Adipocyte (in vitro differentiated cells): ENCODE results near the gene SHE.

Source experiments
- DNase-seq: peaks from one replicate; pipeline ENCODE4 v3.0.0-alpha.2; 2015; ENCODE audit warnings: low read depth
- H3K27me3 ChIP-seq: replicated peaks from 2 replicates; pipeline ENCODE4 v1.7.0; 2013; ENCODE audit warnings: mild to moderate bottlenecking, low read length, moderate library complexity; ENCODE audit not compliant: control insufficient read depth, insufficient read depth
- H3K36me3 ChIP-seq: 2 replicates; pipeline ENCODE4 v1.7.0; 2013; ENCODE audit warnings: low read length, mild to moderate bottlenecking, moderate library complexity; ENCODE audit not compliant: control insufficient read depth, insufficient read depth, severe bottlenecking
- H3K4me1 ChIP-seq: 2 replicates; pipeline ENCODE4 v1.7.0; 2013; ENCODE audit warnings: mild to moderate bottlenecking, low read length, moderate library complexity; ENCODE audit not compliant: control insufficient read depth, insufficient read depth
- H3K4me3 ChIP-seq: 2 replicates; pipeline ENCODE4 v1.7.0; 2013; ENCODE audit warnings: mild to moderate bottlenecking, low read length, moderate library complexity
- H3K9ac ChIP-seq: 2 replicates; pipeline ENCODE4 v1.7.0; 2013; ENCODE audit warnings: mild to moderate bottlenecking, low read length, moderate library complexity
- H3K9me3 ChIP-seq: 2 replicates; pipeline ENCODE4 v1.7.0; 2013; ENCODE audit warnings: mild to moderate bottlenecking, low read length, moderate library complexity; ENCODE audit not compliant: control insufficient read depth

The SHE gene

DNA sequence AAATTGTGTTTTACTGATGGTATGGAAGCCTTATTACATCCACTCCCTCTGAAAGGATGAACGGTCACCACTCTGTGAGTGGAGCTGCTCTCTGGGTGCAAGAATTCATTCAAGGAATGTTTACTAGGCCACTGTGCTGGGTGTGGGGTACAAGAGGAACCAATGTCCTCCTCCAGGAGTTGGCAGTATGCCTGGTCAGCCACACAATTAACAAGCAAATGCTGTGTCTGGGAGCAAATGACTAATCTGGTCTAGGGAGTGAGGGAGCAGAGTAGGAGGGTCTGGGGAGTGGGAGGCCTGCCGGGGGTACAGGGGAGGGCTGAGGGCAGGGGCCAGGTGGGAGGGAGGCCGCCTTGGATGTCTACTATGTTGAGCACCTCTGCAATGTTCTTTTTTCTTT, 27.4 kb downstream of the SHE start:
- DNase-seq, result peak; percentile 67
- H3K27me3 ChIP-seq, result no peaks in the 10 kb centered on the region
- no peaks in the 10 kb centered on the region for H3K36me3 ChIP-seq
- H3K9ac ChIP-seq, result no peak overlapping the region
- H3K4me3 ChIP-seq, result no peak overlapping the region
- H3K9me3 ChIP-seq, result no peaks in the 10 kb centered on the region
- peaks cover 6% of the 10 kb centered on the region for H3K4me1 ChIP-seq

DNA sequence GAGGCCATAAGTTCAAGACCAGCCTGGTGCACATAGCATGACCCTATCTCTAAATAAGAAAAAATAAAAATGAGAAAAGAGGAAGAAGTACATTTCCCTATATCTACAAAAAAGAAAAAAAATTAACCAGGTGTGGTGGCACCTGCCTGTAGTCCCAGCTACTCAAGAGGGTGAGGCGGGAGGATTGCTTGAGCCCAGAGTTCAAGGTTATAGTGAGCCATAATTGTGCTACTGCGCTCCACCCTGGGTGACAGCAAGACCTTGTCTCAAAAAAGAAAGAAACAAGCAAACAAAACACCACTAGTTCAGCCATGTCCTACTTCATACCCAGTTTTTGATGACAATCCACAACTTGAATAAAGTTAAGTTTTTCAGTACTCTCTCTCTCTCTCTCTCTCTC, 30.9 kb downstream of the SHE start:
- peaks cover 12% of the 10 kb centered on the region for H3K4me1 ChIP-seq
- H3K9ac ChIP-seq, result no peak overlapping the region

DNA sequence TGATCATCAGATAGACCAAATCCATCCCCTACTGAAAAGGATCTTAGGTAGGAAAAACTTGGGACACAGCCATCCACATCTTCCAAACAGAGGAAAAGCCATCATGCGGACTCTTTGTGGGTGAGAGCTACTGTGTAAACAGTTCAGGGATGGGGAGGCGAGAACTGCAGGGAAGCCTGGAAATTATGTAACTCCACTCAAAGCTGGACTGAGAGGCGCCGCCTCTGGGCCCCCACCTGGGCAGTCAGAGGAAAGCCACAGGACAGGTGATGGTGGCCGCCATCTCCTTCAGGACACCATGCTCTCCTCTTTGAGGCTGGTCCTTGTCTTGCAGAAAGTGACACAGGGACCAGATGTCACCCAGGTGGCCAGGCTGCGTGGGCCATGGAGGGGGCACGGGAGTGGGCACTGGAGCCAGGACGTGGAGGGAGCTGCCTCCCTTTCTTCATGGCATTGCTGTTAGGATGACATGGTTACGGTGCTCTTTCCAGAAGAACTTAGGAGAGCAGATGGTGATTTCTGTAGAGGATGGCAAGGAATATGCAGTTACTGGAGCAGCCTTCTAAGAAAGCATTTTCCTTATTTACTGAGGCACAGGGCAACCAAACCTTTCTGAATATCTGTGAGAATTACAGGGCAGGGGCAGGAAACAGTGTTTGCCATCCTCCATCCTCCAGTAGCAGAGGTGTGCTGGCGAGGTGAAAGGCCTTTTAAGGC, 32.2 kb downstream of the SHE start:
- Histone ChIP-seq H3K9me3 (no peaks in the 10 kb centered on the region), H3K4me3 (no peak overlapping the region), H3K27me3 (no peaks in the 10 kb centered on the region), H3K36me3 (peaks cover 9% of the 10 kb centered on the region), H3K9ac (no peak overlapping the region), H3K4me1 (peaks cover 16% of the 10 kb centered on the region)
- DNase-seq, result no peak

More for the DNA sequence above, 30.9 kb downstream of the SHE start:
- no peak overlapping the region for H3K4me3 ChIP-seq
- no peaks in the 10 kb centered on the region for H3K36me3 ChIP-seq
- no peak for DNase-seq
- no peaks in the 10 kb centered on the region for H3K27me3 ChIP-seq
- H3K9me3 ChIP-seq, result no peaks in the 10 kb centered on the region

DNA sequence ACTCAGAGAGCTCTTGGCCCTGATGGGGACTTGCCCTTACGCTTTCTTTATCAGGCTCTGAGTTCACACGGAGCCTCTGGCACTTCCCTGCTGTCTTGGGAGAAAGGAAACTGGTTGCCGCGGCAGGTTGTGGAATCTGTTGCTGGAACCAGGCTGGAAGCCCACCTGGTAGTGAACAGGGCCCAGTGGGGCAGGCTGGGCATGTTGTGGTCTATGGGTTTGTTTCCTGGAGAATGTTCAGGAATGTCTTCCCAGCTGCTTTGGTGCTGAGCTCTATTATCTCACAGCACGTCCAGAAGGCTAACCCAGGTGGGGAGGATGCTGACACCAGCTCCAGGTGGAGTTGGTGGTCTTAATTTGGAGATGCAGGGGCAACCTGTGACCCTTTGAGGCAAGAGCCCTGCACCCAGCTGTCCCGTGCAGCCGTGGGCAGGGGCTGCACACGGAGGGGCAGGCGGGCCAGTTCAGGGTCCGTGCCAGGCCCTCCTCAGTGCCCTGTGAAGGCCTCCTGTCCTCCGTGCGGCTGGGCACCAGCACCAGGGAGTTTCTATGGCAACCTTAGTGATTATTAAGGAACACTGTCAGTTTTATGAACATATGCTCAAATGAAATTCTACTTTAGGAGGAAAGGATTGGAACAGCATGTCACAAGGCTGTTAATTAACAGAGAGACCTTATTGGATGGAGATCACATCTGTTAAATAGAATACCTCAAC, 33.5 kb downstream of the SHE start:
- Histone ChIP-seq H3K9ac (no peak overlapping the region), H3K36me3 (peaks cover 11% of the 10 kb centered on the region), H3K9me3 (no peaks in the 10 kb centered on the region), H3K4me3 (no peak overlapping the region), H3K27me3 (no peaks in the 10 kb centered on the region), H3K4me1 (peaks cover 13% of the 10 kb centered on the region)
- DNase-seq, result no peak

DNA sequence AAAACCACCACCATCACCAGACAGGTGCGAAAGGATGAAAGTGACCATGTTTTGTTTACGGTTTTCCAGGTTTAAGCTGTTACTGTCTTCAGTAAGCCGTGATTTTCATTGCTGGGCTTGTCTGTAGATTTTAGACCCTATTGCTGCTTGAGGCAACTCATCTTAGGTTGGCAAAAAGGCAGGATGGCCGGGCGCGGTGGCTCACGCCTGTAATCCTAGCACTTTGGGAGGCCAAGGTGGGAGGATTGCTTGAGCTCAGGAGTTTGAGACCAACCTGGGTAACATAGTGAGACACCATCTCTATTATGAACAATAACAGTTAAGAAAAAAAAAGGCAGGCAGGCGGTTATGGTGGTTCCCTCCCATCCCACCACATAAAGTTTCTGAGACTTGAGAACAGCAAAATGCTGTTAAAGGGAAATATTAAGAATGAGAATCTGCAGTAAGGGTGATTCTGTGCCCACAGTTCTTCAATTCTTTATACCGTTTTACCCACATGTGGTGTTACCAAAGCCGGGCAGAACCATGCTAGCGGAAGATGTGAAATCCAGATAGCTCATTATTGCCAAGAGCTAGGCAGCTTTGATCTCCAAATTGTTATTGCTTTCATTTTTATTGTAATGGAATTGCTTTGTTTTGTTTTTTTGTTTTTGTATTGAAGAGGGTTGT, 34.6 kb downstream of the SHE start:
- Histone ChIP-seq H3K4me3 (no peak overlapping the region), H3K27me3 (no peaks in the 10 kb centered on the region), H3K9ac (no peak overlapping the region), H3K36me3 (peaks cover 11% of the 10 kb centered on the region), H3K9me3 (no peaks in the 10 kb centered on the region), H3K4me1 (peaks cover 21% of the 10 kb centered on the region)
- DNase-seq, result no peak

- H3K9ac ChIP-seq, result no peak overlapping the region
- DNase-seq, result no peak
- no peak overlapping the region for H3K4me3 ChIP-seq
- H3K27me3 ChIP-seq, result no peaks in the 10 kb centered on the region
- peaks cover 23% of the 10 kb centered on the region for H3K4me1 ChIP-seq
- no peaks in the 10 kb centered on the region for H3K9me3 ChIP-seq
- H3K36me3 ChIP-seq, result peaks cover 11% of the 10 kb centered on the region
These were observed 35.2 kb downstream of the SHE start for GRCh38 chr1:154466921-154467417.

DNA sequence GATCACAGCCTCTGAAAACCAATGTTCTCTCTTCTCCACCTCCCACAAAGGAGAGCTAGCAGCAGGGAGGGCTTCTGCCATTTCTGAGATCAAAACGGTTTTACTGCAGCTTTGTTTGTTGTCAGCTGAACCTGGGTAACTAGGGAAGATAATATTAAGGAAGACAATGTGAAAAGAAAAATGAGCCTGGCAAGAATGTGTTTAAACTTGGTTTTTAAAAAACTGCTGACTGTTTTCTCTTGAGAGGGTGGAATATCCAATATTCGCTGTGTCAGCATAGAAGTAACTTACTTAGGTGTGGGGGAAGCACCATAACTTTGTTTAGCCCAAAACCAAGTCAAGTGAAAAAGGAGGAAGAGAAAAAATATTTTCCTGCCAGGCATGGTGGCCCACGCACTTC, 36.0 kb downstream of the SHE start:
- H3K27me3 ChIP-seq, result no peaks in the 10 kb centered on the region
- H3K9me3 ChIP-seq, result no peaks in the 10 kb centered on the region
- H3K36me3 ChIP-seq, result peaks cover 11% of the 10 kb centered on the region
- H3K9ac ChIP-seq, result peak overlapping the region; percentile 7
- DNase-seq, result no peak
- H3K4me1 ChIP-seq, result peaks cover 23% of the 10 kb centered on the region
- H3K4me3 ChIP-seq, result no peak overlapping the region

- peak overlapping the region; percentile 7 for H3K9ac ChIP-seq
- peaks cover 14% of the 10 kb centered on the region for H3K36me3 ChIP-seq
- no peak for DNase-seq
- H3K27me3 ChIP-seq, result no peaks in the 10 kb centered on the region
- no peak overlapping the region for H3K4me3 ChIP-seq
- no peaks in the 10 kb centered on the region for H3K9me3 ChIP-seq
- peaks cover 23% of the 10 kb centered on the region for H3K4me1 ChIP-seq
These were observed 36.5 kb downstream of the SHE start for GRCh38 chr1:154465621-154466195.

DNA sequence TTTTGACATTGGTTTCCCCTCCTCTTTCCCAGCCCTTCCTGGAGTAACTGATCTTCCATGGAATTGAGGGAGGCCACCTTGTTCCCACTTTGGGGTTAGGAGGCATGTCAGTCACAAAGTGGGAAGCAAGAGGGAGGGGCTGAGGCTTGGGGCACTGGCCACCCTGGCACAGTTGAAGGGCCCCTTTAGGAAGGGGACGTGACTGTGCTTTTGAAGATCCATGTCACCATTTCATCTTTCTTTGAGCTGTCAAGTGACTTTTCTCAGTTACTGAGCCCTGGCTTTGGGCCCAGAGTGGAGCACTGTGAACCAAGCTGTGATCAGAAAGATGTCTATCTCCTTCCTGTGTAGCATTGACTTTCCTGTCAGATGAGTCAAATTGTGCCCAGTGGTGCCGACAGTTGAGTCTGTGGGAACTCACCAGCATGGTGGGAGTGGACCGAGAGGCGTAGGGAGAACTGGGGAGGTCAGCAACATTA, 38.7 kb downstream of the SHE start:
- Histone ChIP-seq H3K4me3 (no peak overlapping the region), H3K4me1 (peaks cover 23% of the 10 kb centered on the region), H3K27me3 (no peaks in the 10 kb centered on the region), H3K9me3 (no peaks in the 10 kb centered on the region), H3K36me3 (peaks cover 19% of the 10 kb centered on the region), H3K9ac (peak overlapping the region; percentile 31)
- DNase-seq, result no peak

DNA sequence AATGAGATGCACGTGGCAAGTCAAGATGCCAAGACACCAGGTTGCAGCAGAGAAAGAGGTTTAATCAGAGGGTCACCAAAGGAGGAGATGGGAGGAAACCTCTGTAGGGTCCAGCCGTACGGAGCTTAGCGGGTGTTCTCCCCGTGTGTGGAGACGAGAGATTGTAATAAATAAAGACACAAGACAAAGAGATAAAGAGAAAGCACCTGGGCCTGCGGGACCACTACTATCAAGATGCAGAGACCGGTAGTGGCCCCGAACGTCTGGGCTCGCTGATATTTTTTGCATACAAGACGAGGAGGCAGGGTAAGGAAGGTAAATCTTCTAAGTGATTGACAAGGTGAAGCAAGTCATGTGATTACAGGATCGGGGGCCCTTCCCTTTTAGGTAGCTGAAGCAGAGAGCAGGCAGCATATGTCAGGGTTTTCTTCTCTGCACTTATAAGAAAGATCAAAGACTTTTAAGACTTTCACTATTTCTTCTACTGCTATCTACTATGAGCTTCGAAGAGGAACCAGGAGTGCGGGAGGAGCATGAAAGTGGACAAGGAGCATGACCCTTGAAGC, 41.4 kb downstream of the SHE start:
- no peak for DNase-seq
- Histone ChIP-seq H3K9ac (no peak overlapping the region), H3K9me3 (no peaks in the 10 kb centered on the region), H3K36me3 (peaks cover 25% of the 10 kb centered on the region), H3K27me3 (no peaks in the 10 kb centered on the region), H3K4me3 (no peak overlapping the region), H3K4me1 (peaks cover 13% of the 10 kb centered on the region)

DNA sequence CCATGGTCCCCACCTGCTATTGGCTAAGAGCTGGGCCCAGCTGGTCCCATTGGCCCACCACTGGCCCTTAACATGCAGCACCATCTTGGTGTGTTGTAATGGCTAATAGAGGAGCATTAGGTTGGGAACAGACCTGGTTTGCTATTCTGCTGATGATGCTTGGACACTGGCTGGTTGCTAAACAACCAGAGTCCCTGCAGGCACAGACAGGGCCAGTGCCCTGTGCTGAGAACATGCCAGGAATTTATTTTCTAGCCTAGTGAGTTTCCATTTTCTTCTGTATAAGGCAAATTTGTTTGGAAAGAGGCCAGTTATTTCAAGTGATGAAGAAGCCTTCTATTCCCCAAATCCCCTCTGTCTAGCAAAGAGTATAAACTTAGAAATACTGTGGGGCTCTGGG, 43.1 kb downstream of the SHE start:
- Histone ChIP-seq H3K36me3 (peaks cover 26% of the 10 kb centered on the region), H3K9me3 (no peaks in the 10 kb centered on the region)

More for the DNA sequence above, 43.1 kb downstream of the SHE start:
- DNase-seq, result no peak
- H3K27me3 ChIP-seq, result no peaks in the 10 kb centered on the region
- peaks cover 13% of the 10 kb centered on the region for H3K4me1 ChIP-seq
- H3K9ac ChIP-seq, result no peak overlapping the region
- no peak overlapping the region for H3K4me3 ChIP-seq
